Testis (tissue), 3 donors: Measurements from ENCODE around the gene FIGN. TPM values are rescaled to one million over a fixed set of nuclear protein-coding genes. Genes with fewer than 3 reads are reported as not detected.

ENCODE experiments used
- DNase-seq: peaks from one replicate; pipeline ENCODE4 v3.0.0-alpha.2; 2019
- H3K27ac ChIP-seq, 2 donors: fragments of 200-600 bp; sonication (generic); one replicate each; pipeline ENCODE4 v1.5.1; 2019
- H3K27me3 ChIP-seq: fragments of 200-600 bp; sonication (generic); one replicate; pipeline ENCODE4 v1.5.1; 2019
- H3K36me3 ChIP-seq: fragments of 200-600 bp; sonication (generic); one replicate; pipeline ENCODE4 v1.5.1; 2017; ENCODE audit warnings: low read depth; ENCODE audit errors: missing control alignments
- H3K4me1 ChIP-seq: fragments of 200-600 bp; sonication (generic); one replicate; pipeline ENCODE4 v1.5.1; 2019
- H3K4me3 ChIP-seq, 2 donors: fragments of 200-600 bp; sonication (generic); one replicate each; pipeline ENCODE4 v1.5.1; 2017 to 2019
- H3K9me3 ChIP-seq: fragments of 200-600 bp; sonication (generic); one replicate; pipeline ENCODE4 v1.5.1; 2017
- CTCF ChIP-seq, 3 experiments: fragments of 450-650 bp in 2 of 3; fragments of 200-600 bp in 1 of 3; sonication (generic) in 1 of 3; IDR thresholded peaks; one replicate each; pipeline ENCODE4 v1.5.1; 2016 to 2019; ENCODE audit warnings: antibody characterized with exemption in 3 of 3, mild to moderate bottlenecking in 2 of 3, moderate library complexity in 1 of 3
- POLR2A ChIP-seq: fragments of 450-650 bp; IDR thresholded peaks from one replicate; pipeline ENCODE4 v1.6.1; 2017; ENCODE audit warnings: antibody characterized with exemption, mild to moderate bottlenecking, moderate library complexity
- WGBS, 2 donors: methylation state at CpG; one replicate each; pipeline ENCODE4 v1.1.5; 2018; 5-methylcytosine and 5-hydroxymethylcytosine counted together
- intact Hi-C: fragments of 100-400 bp; cut with DNase I; formaldehyde crosslinking; loops from one replicate; pipeline ENCODE4 v1.15.1; 2023; ENCODE audit warnings: low total_unique reads
- polyA plus RNA-seq: library from polyadenylated mRNA; stranded (reverse); fragments of 350-450 nt; fragmentation: Illumina TruSeq; extraction: RNeasy Lipid Tissue Mini Kit (QIAGEN cat#74804); gene quantifications from one replicate; pipeline ENCODE4 v1.2.3, GENCODE V29; 2014; ENCODE audit warnings: low read depth, low replicate concordance; ENCODE audit not compliant: insufficient read depth
- total RNA-seq, 2 donors: library from RNA; depleted of rRNA; stranded (reverse); fragments of >200 nt; gene quantifications; one replicate each; pipeline ENCODE4 v1.2.3, GENCODE V29; 2016

Gene FIGN
- total and polyA plus RNA-seq, 3 donors from 2014 or later, result 3.5 to 3.9 (median 3.6) TPM

GRCh38 chr2:163755366-163755765, 19.6 kb upstream of the FIGN start:
- H3K27ac ChIP-seq, result no peak overlapping the region
- H3K27me3 ChIP-seq, result no peaks in the 10 kb centered on the region
- H3K9me3 ChIP-seq, result no peaks in the 10 kb centered on the region
- H3K4me3 ChIP-seq, result no peak overlapping the region
- intact Hi-C loops, result no loop called here
- H3K36me3 ChIP-seq, result no peaks in the 10 kb centered on the region
- TF ChIP-seq POLR2A, result no peak
- no peak for TF ChIP-seq CTCF (IDR thresholded peaks at IDR 0.05)
- no peak for DNase-seq
- no peaks in the 10 kb centered on the region for H3K4me1 ChIP-seq
- 87 to 88% methylated on average over 2 of the region's 2 CpGs for WGBS, 2 donors

GRCh38 chr2:163753726-163754125, 17.9 kb upstream of the FIGN start:
- WGBS, 2 donors, result 25 to 33% methylated on average over 2 of the region's 2 CpGs
- no peaks in the 10 kb centered on the region for H3K36me3 ChIP-seq
- no peak overlapping the region for H3K4me3 ChIP-seq
- DNase-seq, result no peak
- H3K4me1 ChIP-seq, result no peaks in the 10 kb centered on the region
- intact Hi-C loops, result no loop called here
- H3K27ac ChIP-seq, result no peak overlapping the region
- H3K27me3 ChIP-seq, result no peaks in the 10 kb centered on the region
- TF ChIP-seq CTCF (IDR thresholded peaks at IDR 0.05) (no peak), POLR2A (no peak)
- no peaks in the 10 kb centered on the region for H3K9me3 ChIP-seq

GRCh38 chr2:163752267-163752666, 16.5 kb upstream of the FIGN start:
- H3K27me3 ChIP-seq, result no peaks in the 10 kb centered on the region
- H3K4me3 ChIP-seq, result no peak overlapping the region
- WGBS, 2 donors, result 93 to 95% methylated on average over 5 of the region's 5 CpGs
- H3K9me3 ChIP-seq, result no peaks in the 10 kb centered on the region
- intact Hi-C loops, result no loop called here
- H3K36me3 ChIP-seq, result no peaks in the 10 kb centered on the region
- H3K27ac ChIP-seq, result no peak overlapping the region
- no peak for TF ChIP-seq POLR2A
- TF ChIP-seq CTCF (IDR thresholded peaks at IDR 0.05), result no peak
- DNase-seq, result no peak
- no peaks in the 10 kb centered on the region for H3K4me1 ChIP-seq

- no peak for DNase-seq
- no peak overlapping the region for H3K27ac ChIP-seq
- no peak overlapping the region for H3K4me3 ChIP-seq
- no peaks in the 10 kb centered on the region for H3K9me3 ChIP-seq
- H3K4me1 ChIP-seq, result no peaks in the 10 kb centered on the region
- TF ChIP-seq POLR2A (no peak), CTCF (IDR thresholded peaks at IDR 0.05) (no peak)
- no peaks in the 10 kb centered on the region for H3K36me3 ChIP-seq
- H3K27me3 ChIP-seq, result no peaks in the 10 kb centered on the region
- intact Hi-C loops, result no loop called here
Observed at GRCh38 chr2:163751696-163752095, 15.9 kb upstream of the FIGN start.

GRCh38 chr2:163748420-163748819, 12.6 kb upstream of the FIGN start:
- H3K36me3 ChIP-seq, result no peaks in the 10 kb centered on the region
- no peak overlapping the region for H3K27ac ChIP-seq
- TF ChIP-seq CTCF (IDR thresholded peaks at IDR 0.05), result no peak
- no peak for TF ChIP-seq POLR2A
- H3K4me1 ChIP-seq, result no peaks in the 10 kb centered on the region
- no peak overlapping the region for H3K4me3 ChIP-seq
- intact Hi-C loops, result no loop called here
- H3K9me3 ChIP-seq, result no peaks in the 10 kb centered on the region
- DNase-seq, result no peak
- H3K27me3 ChIP-seq, result no peaks in the 10 kb centered on the region
